Upper lobe of left lung (tissue), 4 donors: ENCODE results near the gene KIAA1549.

Source experiments
- POLR2AphosphoS5 ChIP-seq, 2 donors: sonication (generic); formaldehyde crosslinking; IDR thresholded peaks; one replicate each; pipeline ENCODE4 v1.5.1; 2017; ENCODE audit warnings: antibody characterized with exemption in 2 of 2
- TF ChIP-seq, protein P1 (sequence below), 6 experiments: fragments of 450-650 bp in 4 of 6; fragments of 200-600 bp in 2 of 6; sonication (generic) in 2 of 6; IDR thresholded peaks; one replicate each; pipeline ENCODE4 v1.5.1; 2016 to 2019; ENCODE audit warnings: antibody characterized with exemption in 6 of 6

DNA sequence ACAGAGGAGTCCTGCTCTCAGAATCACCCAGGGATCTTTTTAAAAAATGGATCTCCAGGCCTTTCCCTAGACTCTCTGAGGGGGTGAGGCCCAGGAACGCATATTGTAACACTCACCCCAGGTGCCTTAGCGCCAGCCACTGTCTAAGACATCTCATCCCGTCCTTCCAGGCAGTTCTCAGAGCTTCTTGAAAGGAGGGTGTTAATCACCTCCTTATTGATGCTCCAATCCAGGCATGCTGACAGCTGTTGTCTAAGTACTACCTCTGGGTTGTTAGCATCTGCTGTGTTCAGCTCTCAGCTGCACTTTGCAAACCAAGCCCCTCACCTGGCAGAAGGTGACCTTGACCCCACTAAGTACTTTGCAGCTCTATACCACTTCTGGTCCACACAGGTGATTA lies 36.0 kb downstream of the KIAA1549 start:
- no peak for TF ChIP-seq POLR2AphosphoS5 (IDR thresholded peaks at IDR 0.05)
- TF ChIP-seq, protein P1, sequence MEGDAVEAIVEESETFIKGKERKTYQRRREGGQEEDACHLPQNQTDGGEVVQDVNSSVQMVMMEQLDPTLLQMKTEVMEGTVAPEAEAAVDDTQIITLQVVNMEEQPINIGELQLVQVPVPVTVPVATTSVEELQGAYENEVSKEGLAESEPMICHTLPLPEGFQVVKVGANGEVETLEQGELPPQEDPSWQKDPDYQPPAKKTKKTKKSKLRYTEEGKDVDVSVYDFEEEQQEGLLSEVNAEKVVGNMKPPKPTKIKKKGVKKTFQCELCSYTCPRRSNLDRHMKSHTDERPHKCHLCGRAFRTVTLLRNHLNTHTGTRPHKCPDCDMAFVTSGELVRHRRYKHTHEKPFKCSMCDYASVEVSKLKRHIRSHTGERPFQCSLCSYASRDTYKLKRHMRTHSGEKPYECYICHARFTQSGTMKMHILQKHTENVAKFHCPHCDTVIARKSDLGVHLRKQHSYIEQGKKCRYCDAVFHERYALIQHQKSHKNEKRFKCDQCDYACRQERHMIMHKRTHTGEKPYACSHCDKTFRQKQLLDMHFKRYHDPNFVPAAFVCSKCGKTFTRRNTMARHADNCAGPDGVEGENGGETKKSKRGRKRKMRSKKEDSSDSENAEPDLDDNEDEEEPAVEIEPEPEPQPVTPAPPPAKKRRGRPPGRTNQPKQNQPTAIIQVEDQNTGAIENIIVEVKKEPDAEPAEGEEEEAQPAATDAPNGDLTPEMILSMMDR (IDR thresholded peaks at IDR 0.05), result no peak
